ENCODE measurements around the gene MED15.

Gene MED15

DNA sequence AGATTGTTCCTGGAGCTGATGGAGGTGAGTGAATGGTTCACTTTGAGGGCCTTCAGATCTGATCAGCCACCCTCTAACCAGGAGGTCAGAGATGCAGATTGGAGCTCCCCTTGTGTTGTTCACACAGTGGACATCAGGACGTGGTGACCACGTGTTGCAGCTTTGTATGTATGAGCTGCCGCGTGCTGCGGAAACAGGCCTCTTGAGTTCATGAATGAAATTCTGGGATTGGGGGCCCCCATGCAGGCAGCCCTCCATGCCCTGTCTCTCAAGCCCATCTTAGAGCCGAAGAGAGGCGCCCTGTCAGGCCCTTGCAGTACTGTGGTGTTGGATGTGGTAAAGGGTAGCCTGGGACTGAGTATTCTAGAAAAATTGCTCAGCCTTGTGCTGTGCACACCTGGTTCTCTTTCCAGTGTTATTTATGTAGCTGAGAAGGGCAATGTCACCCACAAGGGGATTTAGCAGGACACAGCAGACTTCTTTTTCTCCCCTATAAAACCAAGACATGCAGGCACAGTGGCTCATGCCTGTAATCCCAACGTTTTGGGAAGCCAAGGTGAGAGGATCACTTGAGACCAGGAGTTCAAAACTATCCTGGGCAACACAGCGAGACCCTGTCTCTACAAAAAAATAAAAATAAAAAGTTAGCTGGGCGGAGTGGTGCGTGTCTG is 64.9 kb downstream of the MED15 start:
- Histone ChIP-seq H3K4ac (ENCODE audit: low read depth, low read length) (no peak overlapping the region), H3K4me1 (ENCODE audit: control insufficient read depth, low read depth, low read length) (no peaks in the 10 kb centered on the region), H3K79me1 (ENCODE audit: low read length) (no peaks in the 10 kb centered on the region), H3K56ac (ENCODE audit: low read length) (no peak overlapping the region), H2AK5ac (ENCODE audit: low read length) (no peak overlapping the region), H4K8ac (ENCODE audit: low read depth, low read length) (no peak overlapping the region), H3K23ac (ENCODE audit: low read length) (no peak overlapping the region), H4K5ac (ENCODE audit: low read length) (no peak overlapping the region), H3K27ac (ENCODE audit: low read depth, low read length) (no peak overlapping the region), H3K79me2 (ENCODE audit: control insufficient read depth, insufficient read depth, low read length) (no peaks in the 10 kb centered on the region), H3K4me3 (ENCODE audit: low read length) (no peak overlapping the region), H3K4me2 (ENCODE audit: low read length) (no peak overlapping the region), H3K36me3 (ENCODE audit: control insufficient read depth, insufficient read depth, low read length) (peaks cover 16% of the 10 kb centered on the region), H3K27me3 (ENCODE audit: insufficient read depth, low read length, poor library complexity) (no peaks in the 10 kb centered on the region), H2BK15ac (replicated peaks; ENCODE audit: low read depth) (no peak overlapping the region), H3K18ac (ENCODE audit: low read length) (no peak overlapping the region), H2BK120ac (ENCODE audit: low read depth, low read length) (no peak overlapping the region), H3K9ac (ENCODE audit: low read length) (no peak overlapping the region), H2BK5ac (ENCODE audit: low read length) (no peak overlapping the region)
- WGBS (ENCODE audit: extremely low coverage, insufficient coverage, low lambda C conversion rate) = no CpG with 5 or more reads among the region's 11 CpGs
- DNase-seq = no peak

DNA sequence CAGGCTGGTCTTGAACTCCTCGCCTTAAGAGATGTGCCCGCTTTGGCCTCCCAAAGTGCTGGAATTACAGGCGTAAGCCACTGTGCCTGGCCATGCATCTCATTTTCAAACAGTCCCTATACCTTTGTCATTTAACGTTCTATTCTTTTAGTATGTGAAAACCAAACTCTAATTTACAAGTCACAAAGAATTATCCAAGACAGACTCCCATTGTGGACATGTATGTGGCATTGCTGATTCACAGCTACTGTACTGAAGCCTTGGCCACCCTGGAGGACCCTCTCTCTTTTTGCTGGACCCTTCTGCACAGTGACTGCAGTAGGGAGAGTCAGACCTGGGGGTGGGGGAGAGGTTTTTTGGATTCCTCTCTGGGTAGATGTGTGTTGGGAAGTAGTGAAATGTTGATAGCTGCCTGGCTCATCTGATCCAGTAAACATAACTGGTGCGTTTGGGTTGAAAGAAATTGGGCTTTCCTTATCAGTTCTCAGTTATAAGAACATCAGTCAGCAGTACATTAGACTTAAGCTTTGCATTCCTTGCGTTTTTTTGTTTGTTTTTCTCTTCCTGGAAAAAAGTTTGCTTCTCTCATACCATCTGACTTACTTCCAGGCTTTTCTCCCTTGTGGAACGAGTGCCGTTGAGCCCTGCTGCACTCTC is 65.9 kb downstream of the MED15 start:
- H4K8ac ChIP-seq (ENCODE audit: low read depth, low read length) = no peak overlapping the region
- H3K36me3 ChIP-seq (ENCODE audit: control insufficient read depth, insufficient read depth, low read length) = peaks cover 14% of the 10 kb centered on the region
- no peaks in the 10 kb centered on the region for H3K79me2 ChIP-seq (ENCODE audit: control insufficient read depth, insufficient read depth, low read length)
- H3K27me3 ChIP-seq (ENCODE audit: insufficient read depth, low read length, poor library complexity) = no peaks in the 10 kb centered on the region
- no peak overlapping the region for H3K23ac ChIP-seq (ENCODE audit: low read length)
- H4K5ac ChIP-seq (ENCODE audit: low read length) = no peak overlapping the region
- no peak overlapping the region for H3K4ac ChIP-seq (ENCODE audit: low read depth, low read length)
- no peaks in the 10 kb centered on the region for H3K79me1 ChIP-seq (ENCODE audit: low read length)
- no peak overlapping the region for H3K18ac ChIP-seq (ENCODE audit: low read length)
- H3K4me2 ChIP-seq (ENCODE audit: low read length) = no peak overlapping the region
- H2BK15ac ChIP-seq (replicated peaks; ENCODE audit: low read depth) = no peak overlapping the region
- H3K56ac ChIP-seq (ENCODE audit: low read length) = no peak overlapping the region
- no peak overlapping the region for H3K27ac ChIP-seq (ENCODE audit: low read depth, low read length)
- no peak overlapping the region for H3K4me3 ChIP-seq (ENCODE audit: low read length)
- H3K4me1 ChIP-seq (ENCODE audit: control insufficient read depth, low read depth, low read length) = no peaks in the 10 kb centered on the region
- no peak overlapping the region for H3K9ac ChIP-seq (ENCODE audit: low read length)
- no peak overlapping the region for H2BK5ac ChIP-seq (ENCODE audit: low read length)
- no peak for DNase-seq
- H2BK120ac ChIP-seq (ENCODE audit: low read depth, low read length) = no peak overlapping the region
- no CpG with 5 or more reads among the region's 8 CpGs for WGBS (ENCODE audit: extremely low coverage, insufficient coverage, low lambda C conversion rate)
- no peak overlapping the region for H2AK5ac ChIP-seq (ENCODE audit: low read length)

DNA sequence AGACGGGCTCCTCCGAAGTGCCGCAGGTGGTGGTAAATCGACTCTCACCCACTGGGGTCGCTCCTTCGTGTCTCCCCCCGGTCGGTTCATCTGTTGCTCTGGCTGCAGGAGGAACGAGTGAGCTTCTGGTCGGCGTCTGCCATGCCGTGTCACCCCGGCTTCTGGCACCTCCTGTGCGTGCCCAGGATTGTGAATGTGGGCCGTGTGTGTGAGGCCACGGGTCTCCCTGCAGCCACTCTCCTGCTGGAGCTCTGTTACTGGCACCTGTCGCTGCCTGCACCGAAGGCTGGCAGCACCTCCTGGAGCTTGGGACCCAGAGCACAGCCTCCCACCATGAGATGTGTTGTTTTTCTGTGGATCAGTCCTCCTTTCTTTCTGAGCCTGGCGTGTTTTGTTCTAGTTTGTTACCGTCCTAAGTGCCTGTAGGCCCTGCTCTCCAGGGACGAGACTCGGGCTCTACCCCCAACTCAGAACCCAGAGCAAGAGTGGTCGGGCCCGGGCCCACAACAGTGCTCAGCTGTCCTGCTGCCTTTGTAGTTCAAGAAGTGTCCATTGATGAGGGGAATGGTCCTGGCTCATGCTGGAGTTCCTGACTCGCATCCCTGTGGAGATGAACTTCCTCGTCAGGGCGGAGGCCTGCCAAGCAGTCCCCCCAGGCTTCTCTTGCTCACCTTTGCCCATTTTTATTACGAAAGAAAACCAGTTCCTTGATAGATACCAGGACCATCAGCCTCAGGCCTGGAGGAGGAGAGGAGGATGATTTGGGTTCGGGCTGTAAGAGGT is 66.6 kb downstream of the MED15 start:
- WGBS (ENCODE audit: extremely low coverage, insufficient coverage, low lambda C conversion rate) = no CpG with 5 or more reads among the region's 29 CpGs
- Histone ChIP-seq H3K79me2 (ENCODE audit: control insufficient read depth, insufficient read depth, low read length) (no peaks in the 10 kb centered on the region), H3K23ac (ENCODE audit: low read length) (no peak overlapping the region), H3K4me2 (ENCODE audit: low read length) (no peak overlapping the region), H3K4ac (ENCODE audit: low read depth, low read length) (no peak overlapping the region), H4K8ac (ENCODE audit: low read depth, low read length) (no peak overlapping the region), H3K79me1 (ENCODE audit: low read length) (no peaks in the 10 kb centered on the region), H2BK15ac (replicated peaks; ENCODE audit: low read depth) (no peak overlapping the region), H4K5ac (ENCODE audit: low read length) (no peak overlapping the region), H2BK5ac (ENCODE audit: low read length) (no peak overlapping the region), H2BK120ac (ENCODE audit: low read depth, low read length) (no peak overlapping the region), H3K27me3 (ENCODE audit: insufficient read depth, low read length, poor library complexity) (no peaks in the 10 kb centered on the region), H3K27ac (ENCODE audit: low read depth, low read length) (no peak overlapping the region), H3K56ac (ENCODE audit: low read length) (no peak overlapping the region), H3K18ac (ENCODE audit: low read length) (no peak overlapping the region), H3K4me1 (ENCODE audit: control insufficient read depth, low read depth, low read length) (no peaks in the 10 kb centered on the region), H2AK5ac (ENCODE audit: low read length) (no peak overlapping the region), H3K4me3 (ENCODE audit: low read length) (no peak overlapping the region), H3K9ac (ENCODE audit: low read length) (no peak overlapping the region), H3K36me3 (ENCODE audit: control insufficient read depth, insufficient read depth, low read length) (peaks cover 12% of the 10 kb centered on the region)
- no peak for DNase-seq

DNA sequence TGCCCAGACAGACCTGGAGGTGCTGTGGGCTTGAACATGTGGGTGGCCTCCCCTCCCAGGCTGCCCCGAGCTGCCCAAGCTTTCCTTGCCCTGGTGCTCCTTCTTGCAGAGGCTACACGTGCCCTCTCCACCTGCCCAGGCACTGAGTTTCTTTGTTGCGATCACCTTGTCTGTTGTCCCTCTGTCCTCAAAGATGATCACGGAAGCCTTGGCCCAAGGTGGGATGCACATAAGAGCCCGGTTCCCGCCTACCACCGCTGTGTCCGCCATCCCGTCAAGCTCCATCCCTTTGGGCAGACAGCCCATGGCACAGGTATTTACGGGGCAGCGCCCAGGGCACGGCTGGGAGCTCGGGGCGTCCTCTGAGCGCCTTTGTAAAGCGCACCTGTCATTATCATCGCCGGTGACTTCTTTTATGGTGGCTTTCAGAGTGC is 67.5 kb downstream of the MED15 start:
- H3K4me1 ChIP-seq (ENCODE audit: control insufficient read depth, low read depth, low read length) = no peaks in the 10 kb centered on the region
- H2AK5ac ChIP-seq (ENCODE audit: low read length) = no peak overlapping the region
- no peak overlapping the region for H3K4me2 ChIP-seq (ENCODE audit: low read length)
- H4K8ac ChIP-seq (ENCODE audit: low read depth, low read length) = no peak overlapping the region
- H3K23ac ChIP-seq (ENCODE audit: low read length) = no peak overlapping the region
- H3K79me1 ChIP-seq (ENCODE audit: low read length) = no peaks in the 10 kb centered on the region
- H2BK15ac ChIP-seq (replicated peaks; ENCODE audit: low read depth) = no peak overlapping the region
- no peak overlapping the region for H3K18ac ChIP-seq (ENCODE audit: low read length)
- H3K79me2 ChIP-seq (ENCODE audit: control insufficient read depth, insufficient read depth, low read length) = no peaks in the 10 kb centered on the region
- H3K56ac ChIP-seq (ENCODE audit: low read length) = no peak overlapping the region
- H3K4ac ChIP-seq (ENCODE audit: low read depth, low read length) = no peak overlapping the region
- no peak overlapping the region for H3K4me3 ChIP-seq (ENCODE audit: low read length)
- H3K36me3 ChIP-seq (ENCODE audit: control insufficient read depth, insufficient read depth, low read length) = peaks cover 8% of the 10 kb centered on the region
- no CpG with 5 or more reads among the region's 18 CpGs for WGBS (ENCODE audit: extremely low coverage, insufficient coverage, low lambda C conversion rate)
- no peak overlapping the region for H2BK120ac ChIP-seq (ENCODE audit: low read depth, low read length)
- H3K9ac ChIP-seq (ENCODE audit: low read length) = no peak overlapping the region
- H3K27ac ChIP-seq (ENCODE audit: low read depth, low read length) = no peak overlapping the region
- no peak for DNase-seq
- no peaks in the 10 kb centered on the region for H3K27me3 ChIP-seq (ENCODE audit: insufficient read depth, low read length, poor library complexity)
- no peak overlapping the region for H4K5ac ChIP-seq (ENCODE audit: low read length)
- H2BK5ac ChIP-seq (ENCODE audit: low read length) = no peak overlapping the region

DNA sequence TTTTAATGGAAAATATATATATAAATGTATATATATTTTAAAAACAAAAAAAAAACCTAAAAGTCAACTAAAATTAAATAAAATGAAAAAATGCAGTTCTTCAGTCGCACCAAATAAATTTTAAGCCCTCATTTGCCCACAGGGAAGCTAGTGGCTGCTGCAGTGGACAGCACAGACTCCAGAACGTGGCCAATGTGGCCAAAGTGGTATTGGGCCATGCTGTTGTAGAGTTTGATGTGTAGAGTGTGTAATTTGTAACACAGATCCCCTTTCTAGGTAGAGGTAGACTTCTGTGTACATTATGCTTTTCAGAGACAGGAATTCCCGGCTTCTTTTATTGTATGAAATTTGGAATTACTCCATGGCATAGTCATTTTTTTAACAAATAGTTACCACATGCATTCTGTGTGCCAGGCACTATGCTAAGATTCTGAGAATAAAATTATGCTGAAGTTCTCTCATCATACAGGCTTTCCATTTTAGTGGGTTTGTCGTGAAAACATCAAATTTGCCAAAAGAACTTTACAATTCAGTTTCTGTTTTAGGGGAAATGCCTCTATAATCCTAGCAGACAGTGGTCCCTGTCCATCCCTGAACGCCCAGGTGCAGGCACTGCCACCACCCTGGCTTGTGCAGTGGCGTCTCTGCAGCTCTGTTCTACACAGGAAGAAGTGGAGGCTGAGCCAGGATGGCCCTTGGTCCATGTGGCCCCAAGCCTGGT is 68.5 kb downstream of the MED15 start:
- Histone ChIP-seq H3K4me3 (ENCODE audit: low read length) (no peak overlapping the region), H2BK15ac (replicated peaks; ENCODE audit: low read depth) (no peak overlapping the region), H3K23ac (ENCODE audit: low read length) (no peak overlapping the region), H3K27ac (ENCODE audit: low read depth, low read length) (no peak overlapping the region), H3K4me1 (ENCODE audit: control insufficient read depth, low read depth, low read length) (no peaks in the 10 kb centered on the region), H2AK5ac (ENCODE audit: low read length) (no peak overlapping the region), H3K79me1 (ENCODE audit: low read length) (no peaks in the 10 kb centered on the region), H2BK5ac (ENCODE audit: low read length) (no peak overlapping the region), H3K9ac (ENCODE audit: low read length) (no peak overlapping the region), H3K56ac (ENCODE audit: low read length) (no peak overlapping the region), H3K4me2 (ENCODE audit: low read length) (no peak overlapping the region), H3K27me3 (ENCODE audit: insufficient read depth, low read length, poor library complexity) (no peaks in the 10 kb centered on the region), H3K4ac (ENCODE audit: low read depth, low read length) (no peak overlapping the region), H4K5ac (ENCODE audit: low read length) (no peak overlapping the region), H4K8ac (ENCODE audit: low read depth, low read length) (no peak overlapping the region), H3K18ac (ENCODE audit: low read length) (no peak overlapping the region), H3K36me3 (ENCODE audit: control insufficient read depth, insufficient read depth, low read length) (peaks cover 8% of the 10 kb centered on the region), H2BK120ac (ENCODE audit: low read depth, low read length) (no peak overlapping the region), H3K79me2 (ENCODE audit: control insufficient read depth, insufficient read depth, low read length) (no peaks in the 10 kb centered on the region)
- WGBS (ENCODE audit: extremely low coverage, insufficient coverage, low lambda C conversion rate) = no CpG with 5 or more reads among the region's 6 CpGs
- DNase-seq = no peak

Measured in mesendoderm (in vitro differentiated cells).